ENCODE measurements around the gene ATP11A. TPM values are rescaled to one million over a fixed set of nuclear protein-coding genes. Genes with fewer than 3 reads are reported as not detected.

The ATP11A gene
- total and polyA plus RNA-seq, 10 of the 15 experiments (the other 5 are each of a cell fraction or from before 2014, with no cell fraction given) = 1.4 to 69.6 (median 14.4) TPM

GRCh38 chr13:112923962-112924361 lies 234.1 kb downstream of the ATP11A start:
- in situ Hi-C loops (cut with MboI) (no loop called here), intact Hi-C loops (cut with micrococcal nuclease; ENCODE audit: unreplicated experiment) (no loop called here)
- H3K27me3 ChIP-seq (replicated peaks in 1 of 2; ENCODE audit: control insufficient read depth in 2 of 2, insufficient read depth in 2 of 2, low read length in 1 of 2) = peaks cover 0 to 2% of the 10 kb centered on the region in 2 experiments; a peak in 2 of 4 replicates
- 56% methylated on average over 12 of the region's 12 CpGs for WGBS (ENCODE audit: insufficient coverage, insufficient replicate concordance, low lambda C conversion rate, missing lambda C conversion rate)
- no peak for ATAC-seq
- ChIA-PET POLR2A (no interaction called here), RAD21 (ENCODE audit: unreplicated experiment) (no interaction called here), CTCF (no interaction called here), SMC1A (ENCODE audit: uncharacterized antibody, unreplicated experiment) (no interaction called here)
- H3K9ac ChIP-seq (ENCODE audit: control insufficient read depth, insufficient read depth, low read length) = no peak overlapping the region
- no peak overlapping the region for H3K4me2 ChIP-seq (ENCODE audit: control insufficient read depth, insufficient read depth)
- TF ChIP-seq PML (IDR thresholded peaks at IDR 0.05; ENCODE audit: low read length) = no peak
- TF ChIP-seq SMC3 (IDR thresholded peaks at IDR 0.05; ENCODE audit: borderline replicate concordance, low read length) = no peak
- no peak for TF ChIP-seq PBX3 (IDR thresholded peaks at IDR 0.05; ENCODE audit: insufficient replicate concordance, low read depth, low read length)
- TF ChIP-seq ZNF24 (IDR thresholded peaks at IDR 0.05) = no peak
- no peak for TF ChIP-seq REST (IDR thresholded peaks at IDR 0.05; ENCODE audit: low read depth, low read length)
- H2AFZ ChIP-seq (ENCODE audit: control insufficient read depth, low read depth, low read length) = no peak overlapping the region
- no peak for DNase-seq (ENCODE audit: low read depth, low spot score)
- H3K36me3 ChIP-seq (ENCODE audit: control insufficient read depth in 2 of 2, insufficient read depth in 2 of 2, low read length in 1 of 2) = no peaks in the 10 kb centered on the region
- H4K20me1 ChIP-seq (ENCODE audit: control insufficient read depth, insufficient read depth) = no peaks in the 10 kb centered on the region
- no peak for FAIRE-seq
- no peak overlapping the region for H3K27ac ChIP-seq (ENCODE audit: control insufficient read depth, insufficient read depth)
- no peaks in the 10 kb centered on the region for H3K79me2 ChIP-seq (ENCODE audit: control insufficient read depth, insufficient read depth, low read length)
- H3K9me3 ChIP-seq (replicated peaks; ENCODE audit: control insufficient read depth, insufficient read depth, low read length) = no peaks in the 10 kb centered on the region
- H3K4me1 ChIP-seq (ENCODE audit: control insufficient read depth, insufficient read depth, low read length) = no peaks in the 10 kb centered on the region
- no peak overlapping the region for H3K4me3 ChIP-seq
- no TSS peak for BruUV-seq (replicated peaks)

Data from GM12878 (cell line).